Fibroblast of pulmonary artery (primary cell): ENCODE results near the gene FHOD1.

Experiments used
- DNase-seq: peaks from one replicate; pipeline ENCODE4 v3.0.0-alpha.2; 2010; ENCODE audit warnings: low read depth
- H3K4me3 ChIP-seq: replicated peaks from 2 replicates; pipeline ENCODE4 v1.5.1; 2011; ENCODE audit warnings: low read depth, mild to moderate bottlenecking, control low read depth, low read length, moderate library complexity
- TF ChIP-seq, protein P1 (sequence below): IDR thresholded peaks from 2 replicates; pipeline ENCODE4 v1.5.1; 2011; ENCODE audit warnings: mild to moderate bottlenecking, control low read depth, low read length, inconsistent platforms; ENCODE audit errors: missing control alignments

Gene FHOD1

DNA sequence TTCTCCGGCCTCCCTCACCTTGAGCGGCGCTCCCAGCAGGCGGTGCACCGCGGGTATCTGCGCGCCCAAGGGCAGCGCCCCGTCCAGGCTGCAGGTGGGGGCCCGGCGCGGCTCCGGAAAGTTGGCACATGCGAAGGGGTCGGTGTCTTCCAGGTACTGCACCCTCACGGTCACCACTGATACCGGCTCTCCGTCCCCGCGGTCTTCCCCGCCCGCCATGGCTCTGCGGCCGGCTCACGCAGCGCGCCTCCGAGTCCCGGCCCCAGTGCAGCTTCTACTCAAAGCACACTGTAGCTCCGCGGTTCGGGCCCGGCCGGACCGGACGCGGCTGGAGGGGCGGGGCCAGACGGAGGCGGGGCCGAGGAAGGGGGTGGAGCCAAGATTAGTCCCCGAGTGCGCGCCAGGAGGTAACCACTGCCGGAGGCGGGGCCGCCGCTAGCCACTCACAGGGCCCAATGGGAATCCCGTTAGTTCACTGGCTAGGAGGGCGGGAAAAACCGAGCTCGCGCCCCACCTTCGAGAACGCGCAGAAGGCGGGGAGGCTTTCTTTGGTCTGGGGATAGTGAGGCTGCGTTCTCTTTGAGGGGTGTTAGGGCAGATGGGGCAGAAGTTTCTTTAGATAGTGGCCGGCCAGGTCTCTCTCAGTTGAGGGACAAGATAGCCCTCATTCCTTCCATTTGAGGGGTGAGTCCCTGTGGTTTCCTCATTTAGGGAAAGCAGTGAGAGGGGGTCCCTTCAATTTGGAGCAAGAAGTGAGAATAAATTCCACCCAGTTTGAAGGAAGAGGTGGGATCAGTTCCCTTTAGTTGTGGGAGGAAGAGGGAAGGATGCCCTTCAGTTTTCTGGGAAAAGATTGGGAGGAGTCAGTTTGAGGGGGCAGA lies at the start of gene FHOD1:
FHOD1 (minus strand) TSS at position 290 of the 881 bp plus-strand sequence; CDS start at position 219, 71 bp downstream.
- TF ChIP-seq, protein P1, sequence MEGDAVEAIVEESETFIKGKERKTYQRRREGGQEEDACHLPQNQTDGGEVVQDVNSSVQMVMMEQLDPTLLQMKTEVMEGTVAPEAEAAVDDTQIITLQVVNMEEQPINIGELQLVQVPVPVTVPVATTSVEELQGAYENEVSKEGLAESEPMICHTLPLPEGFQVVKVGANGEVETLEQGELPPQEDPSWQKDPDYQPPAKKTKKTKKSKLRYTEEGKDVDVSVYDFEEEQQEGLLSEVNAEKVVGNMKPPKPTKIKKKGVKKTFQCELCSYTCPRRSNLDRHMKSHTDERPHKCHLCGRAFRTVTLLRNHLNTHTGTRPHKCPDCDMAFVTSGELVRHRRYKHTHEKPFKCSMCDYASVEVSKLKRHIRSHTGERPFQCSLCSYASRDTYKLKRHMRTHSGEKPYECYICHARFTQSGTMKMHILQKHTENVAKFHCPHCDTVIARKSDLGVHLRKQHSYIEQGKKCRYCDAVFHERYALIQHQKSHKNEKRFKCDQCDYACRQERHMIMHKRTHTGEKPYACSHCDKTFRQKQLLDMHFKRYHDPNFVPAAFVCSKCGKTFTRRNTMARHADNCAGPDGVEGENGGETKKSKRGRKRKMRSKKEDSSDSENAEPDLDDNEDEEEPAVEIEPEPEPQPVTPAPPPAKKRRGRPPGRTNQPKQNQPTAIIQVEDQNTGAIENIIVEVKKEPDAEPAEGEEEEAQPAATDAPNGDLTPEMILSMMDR: no peak
- DNase-seq: peak; percentile 94
- H3K4me3 ChIP-seq: peak within 1 kb of the TSS; percentile 80

DNA sequence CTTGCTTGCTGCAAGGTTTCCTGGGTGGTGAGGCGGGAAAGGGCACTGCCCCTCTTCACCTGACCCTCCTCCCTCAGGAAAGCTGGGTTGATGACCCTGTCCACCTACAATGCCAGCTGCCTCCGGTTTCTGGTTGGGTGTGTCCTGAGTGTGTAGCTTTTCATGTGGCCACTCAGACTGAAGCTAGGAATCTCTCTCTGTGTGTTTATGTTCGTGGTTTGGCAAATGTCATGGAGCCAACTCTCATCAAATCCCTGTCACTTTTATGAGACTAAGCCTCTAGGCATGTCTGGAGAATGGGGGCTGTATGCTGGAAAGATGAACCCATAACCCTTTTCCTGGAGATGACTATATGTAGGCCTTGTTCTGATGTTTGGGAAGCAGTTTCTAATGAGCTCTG lies 49.1 kb upstream of the FHOD1 start:
- DNase-seq: peak; percentile 36
- no peak overlapping the region for H3K4me3 ChIP-seq
- TF ChIP-seq, protein P1: no peak

DNA sequence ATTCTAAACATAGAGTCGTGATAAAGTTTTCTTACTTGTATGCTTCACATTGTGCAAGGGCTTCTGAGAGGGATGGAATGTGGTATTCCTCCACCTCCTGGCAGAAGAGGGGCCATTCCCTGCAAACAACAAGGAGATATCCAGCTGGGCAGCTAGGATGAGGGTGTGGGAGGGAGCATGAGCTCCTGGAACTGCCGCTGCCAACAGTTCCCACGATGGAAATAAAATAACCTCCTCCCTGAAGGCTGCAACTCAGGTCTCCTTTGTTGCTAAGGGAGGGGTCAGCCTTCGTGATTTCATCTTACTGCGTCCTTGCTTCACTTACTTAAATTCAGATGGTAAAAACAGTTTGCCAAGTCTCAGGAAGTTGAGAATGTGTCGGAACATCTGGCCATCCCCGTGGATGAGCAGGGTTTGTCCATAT lies 47.7 kb upstream of the FHOD1 start:
- no peak overlapping the region for H3K4me3 ChIP-seq
- peak; percentile 70 for DNase-seq

DNA sequence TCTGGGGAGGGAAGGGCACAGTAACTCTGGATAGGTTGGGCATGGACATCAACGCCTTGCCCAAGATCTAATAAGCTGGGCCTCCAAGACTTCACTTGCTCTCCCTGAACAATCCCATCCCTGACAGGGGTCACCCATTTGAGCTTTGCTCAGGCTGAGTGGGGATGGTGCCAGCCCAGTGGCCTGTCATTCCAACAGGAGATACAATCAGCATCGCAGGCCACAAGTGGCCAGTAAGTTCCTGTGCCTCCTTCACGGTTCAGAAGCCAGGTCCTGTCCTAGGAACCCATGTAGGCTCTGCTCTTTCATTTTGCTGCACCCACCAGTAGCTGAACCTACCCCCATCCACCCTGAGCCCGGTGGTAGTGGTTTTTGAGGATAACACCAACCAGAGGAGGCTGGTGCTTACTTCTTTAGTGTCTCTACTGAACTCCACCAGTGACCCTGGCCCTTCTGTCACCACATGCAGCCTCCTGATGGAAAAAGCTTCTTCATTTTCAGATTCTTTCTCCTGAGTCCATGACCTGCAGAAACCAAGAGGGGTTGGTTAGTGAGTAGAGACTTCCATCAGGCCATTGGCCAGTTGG lies 47.0 kb upstream of the FHOD1 start:
- TF ChIP-seq, protein P1: no peak
- H3K4me3 ChIP-seq: no peak overlapping the region
- no peak for DNase-seq

More for the DNA sequence above, 47.7 kb upstream of the FHOD1 start:
- TF ChIP-seq, protein P1: peak; percentile 24

DNA sequence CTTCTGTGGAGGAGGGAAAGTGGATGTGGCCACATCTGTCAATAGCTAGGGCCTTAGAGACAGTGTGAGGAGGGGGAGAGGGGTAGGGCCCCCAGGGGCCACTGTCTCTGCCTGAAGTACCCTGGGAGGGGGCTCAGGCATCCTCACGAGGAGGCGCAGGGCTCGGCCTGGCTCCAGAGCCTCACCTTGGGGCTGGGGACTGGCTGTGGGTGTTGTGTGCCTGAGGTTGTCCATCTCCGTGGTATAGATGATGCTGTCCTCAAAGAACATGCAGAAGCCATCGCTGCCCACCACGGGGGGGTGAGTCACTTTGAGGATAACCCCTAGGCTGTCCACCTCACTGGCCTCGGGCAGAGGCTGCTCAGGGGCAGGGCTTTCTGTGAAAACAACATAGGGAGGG lies 44.2 kb upstream of the FHOD1 start:
- no peak for DNase-seq
- no peak overlapping the region for H3K4me3 ChIP-seq
- TF ChIP-seq, protein P1: no peak

DNA sequence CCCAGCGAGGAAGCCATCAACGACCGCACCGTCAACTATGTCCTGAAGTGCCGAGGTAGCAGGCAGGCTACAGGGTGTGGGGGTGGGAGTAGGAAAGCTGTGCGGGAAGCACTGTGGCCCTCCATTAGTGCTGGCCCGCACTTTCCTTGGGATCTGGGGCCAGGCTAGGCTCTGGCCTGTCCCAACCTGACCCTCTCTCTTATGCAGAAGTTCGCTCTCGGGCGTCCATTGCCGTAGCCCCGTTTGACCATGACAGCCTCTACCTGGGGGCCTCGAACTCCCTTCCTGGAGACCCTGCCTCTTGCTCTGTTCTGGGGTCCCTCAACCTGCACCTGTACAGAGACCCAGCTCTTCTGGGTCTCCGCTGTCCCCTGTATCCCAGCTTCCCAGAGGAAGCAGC lies 40.7 kb upstream of the FHOD1 start:
- TF ChIP-seq, protein P1: no peak
- no peak overlapping the region for H3K4me3 ChIP-seq
- DNase-seq: no peak
